Activated CD4-positive, alpha-beta T cell treated with anti-CD3 and anti-CD28 coated beads, Interleukin-2, amount 50 U/mL, for 24 hours (primary cell): ENCODE measurements around the gene PARD6B.
"Not testable (repeated sequence)": the region's sequence is repeated elsewhere in the genome, so short reads cannot be mapped to it uniquely, and the experiment has no call there.

Experiments
- DNase-seq, 2 donors: peaks; one replicate each; pipeline ENCODE4 v3.0.0-alpha.2; 2020; ENCODE audit warnings: low read depth in 1 of 2, low spot score in 1 of 2

Gene PARD6B

GRCh38 chr20:50745634-50746137 lies 14.3 kb downstream of the PARD6B start:
- no peak for DNase-seq

GRCh38 chr20:50746138-50746940 lies 15.0 kb downstream of the PARD6B start:
- DNase-seq = no peak

- DNase-seq = no peak
Measured at GRCh38 chr20:50747275-50747674, 15.9 kb downstream of the PARD6B start.

- DNase-seq = no peak
Measured at GRCh38 chr20:50750145-50750671, 18.8 kb downstream of the PARD6B start.

GRCh38 chr20:50753152-50753551 lies 21.8 kb downstream of the PARD6B start:
- no peak for DNase-seq

- DNase-seq = no peak
Measured at GRCh38 chr20:50754420-50754819, 23.0 kb downstream of the PARD6B start.

- no peak for DNase-seq
Measured at GRCh38 chr20:50756447-50756846, 25.1 kb downstream of the PARD6B start.

- DNase-seq = no peak
Measured at GRCh38 chr20:50758469-50758868, 27.1 kb downstream of the PARD6B start.

GRCh38 chr20:50758992-50759391 lies 27.6 kb downstream of the PARD6B start:
- no peak for DNase-seq

GRCh38 chr20:50759678-50760077 lies 28.3 kb downstream of the PARD6B start:
- no peak for DNase-seq

- no peak for DNase-seq
Measured at GRCh38 chr20:50762045-50762422, 30.7 kb downstream of the PARD6B start.

GRCh38 chr20:50762435-50763220 lies 31.2 kb downstream of the PARD6B start:
- no peak for DNase-seq

- DNase-seq = not testable (repeated sequence)
Measured at GRCh38 chr20:50763550-50764458, 32.4 kb downstream of the PARD6B start.

- not testable (repeated sequence) for DNase-seq
Measured at GRCh38 chr20:50765251-50765650, 33.9 kb downstream of the PARD6B start.

- no peak for DNase-seq
Measured at GRCh38 chr20:50765674-50766073, 34.3 kb downstream of the PARD6B start.

- not testable (repeated sequence) for DNase-seq
Measured at GRCh38 chr20:50766955-50767809, 35.8 kb downstream of the PARD6B start.

GRCh38 chr20:50768991-50769390 lies 37.6 kb downstream of the PARD6B start:
- not testable (repeated sequence) for DNase-seq

- not testable (repeated sequence) for DNase-seq
Measured at GRCh38 chr20:50769551-50770085, 38.2 kb downstream of the PARD6B start.

- DNase-seq = not testable (repeated sequence)
Measured at GRCh38 chr20:50771419-50772080, 40.2 kb downstream of the PARD6B start.
